ENCODE data around the gene TSPAN4.
A peak's percentile ranks its signal among the peaks of the same experiment; 100 is the strongest.

The TSPAN4 gene

DNA sequence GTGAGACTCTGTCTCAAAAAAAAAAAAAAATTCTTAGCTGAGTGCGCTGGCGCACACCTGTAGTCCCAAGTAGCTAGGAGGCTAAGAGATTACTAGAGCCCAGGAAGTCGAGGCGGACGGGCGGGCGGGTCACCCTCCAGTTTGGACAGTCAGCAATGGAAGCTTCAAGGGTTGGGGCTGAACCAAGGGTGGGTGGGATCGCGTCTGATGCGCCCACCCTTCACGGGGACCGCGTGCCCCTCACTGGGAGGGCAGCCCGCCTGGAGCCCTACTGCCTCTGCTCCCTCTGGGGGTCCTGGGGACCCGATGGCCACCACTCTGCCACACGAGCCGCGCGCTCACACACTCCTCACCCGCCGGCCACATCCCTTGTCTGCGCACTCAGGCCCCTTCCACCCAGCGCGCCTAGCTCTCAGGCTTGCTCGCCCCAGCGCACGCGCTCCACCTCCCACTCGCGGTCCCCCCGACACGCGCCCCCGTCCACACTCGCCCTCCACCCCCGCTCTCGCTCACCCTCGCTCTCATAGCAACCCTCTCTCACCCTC lies 67.5 kb downstream of the TSPAN4 start:
- Histone ChIP-seq H3K27me3 (ENCODE audit: control insufficient read depth in 1 of 2, insufficient read depth in 2 of 2, low read length in 2 of 2) (no peaks in the 10 kb centered on the region), H3K9ac (ENCODE audit: low read depth in 1 of 2, low read length in 2 of 2) (peak overlapping the region; percentile 63 to 74), H3K36me3 (ENCODE audit: control insufficient read depth in 1 of 2, insufficient read depth in 2 of 2, low read length in 2 of 2) (peaks cover 0 to 7% of the 10 kb centered on the region in 2 donors), H3K9me3 (ENCODE audit: control insufficient read depth in 1 of 2, low read length in 2 of 2) (no peaks in the 10 kb centered on the region), H3K27ac (ENCODE audit: low read depth, low read length) (no peak overlapping the region), H3K4me1 (ENCODE audit: control insufficient read depth in 1 of 2, insufficient read depth in 2 of 2, low read length in 2 of 2) (peaks cover 0 to 18% of the 10 kb centered on the region in 2 donors), H3K4me3 (ENCODE audit: low read depth in 1 of 2, low read length in 2 of 2) (peak overlapping the region; percentile 78 to 85)

DNA sequence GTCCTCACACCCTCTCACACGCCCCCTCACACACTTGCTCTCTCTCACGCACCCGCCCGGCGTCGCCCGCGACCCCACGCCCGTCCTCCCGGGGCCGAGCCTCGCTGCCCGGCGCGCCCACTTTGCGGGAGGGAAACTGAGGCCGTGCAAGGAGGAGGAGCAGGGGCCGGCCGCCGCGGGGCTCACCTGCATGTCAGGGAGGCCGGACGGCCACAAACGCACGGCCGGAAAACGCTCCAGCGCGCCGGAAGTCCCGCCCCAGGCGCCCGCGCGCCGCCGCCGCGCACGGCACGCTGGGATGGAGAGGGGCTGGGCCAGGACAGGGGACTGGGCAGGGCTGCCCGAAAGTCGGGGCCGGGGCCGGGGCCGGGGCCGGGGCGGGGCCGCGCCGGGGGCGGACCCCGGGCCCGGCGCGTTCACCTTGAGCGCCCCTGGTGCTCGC lies 68.0 kb downstream of the TSPAN4 start, which contains the start of gene CHID1:
Gene CHID1, minus strand, starts transcription at position 222 of the 442 bp plus-strand sequence. CDS start 5,994 bp downstream, outside the sequence.
- Histone ChIP-seq H3K27me3 (ENCODE audit: control insufficient read depth in 1 of 2, insufficient read depth in 2 of 2, low read length in 2 of 2) (no peaks in the 10 kb centered on the region), H3K27ac (ENCODE audit: low read depth, low read length) (peak within 1 kb of the TSS; percentile 75), H3K9ac (ENCODE audit: low read depth in 1 of 2, low read length in 2 of 2) (peak within 1 kb of the TSS; percentile 70 to 80), H3K4me3 (ENCODE audit: low read depth in 1 of 2, low read length in 2 of 2) (peak within 1 kb of the TSS; percentile 78 to 85), H3K4me1 (ENCODE audit: control insufficient read depth in 1 of 2, insufficient read depth in 2 of 2, low read length in 2 of 2) (peaks cover 0 to 18% of the 10 kb centered on the region in 2 donors), H3K9me3 (ENCODE audit: control insufficient read depth in 1 of 2, low read length in 2 of 2) (no peaks in the 10 kb centered on the region), H3K36me3 (ENCODE audit: control insufficient read depth in 1 of 2, insufficient read depth in 2 of 2, low read length in 2 of 2) (peaks cover 0 to 7% of the 10 kb centered on the region in 2 donors)

DNA sequence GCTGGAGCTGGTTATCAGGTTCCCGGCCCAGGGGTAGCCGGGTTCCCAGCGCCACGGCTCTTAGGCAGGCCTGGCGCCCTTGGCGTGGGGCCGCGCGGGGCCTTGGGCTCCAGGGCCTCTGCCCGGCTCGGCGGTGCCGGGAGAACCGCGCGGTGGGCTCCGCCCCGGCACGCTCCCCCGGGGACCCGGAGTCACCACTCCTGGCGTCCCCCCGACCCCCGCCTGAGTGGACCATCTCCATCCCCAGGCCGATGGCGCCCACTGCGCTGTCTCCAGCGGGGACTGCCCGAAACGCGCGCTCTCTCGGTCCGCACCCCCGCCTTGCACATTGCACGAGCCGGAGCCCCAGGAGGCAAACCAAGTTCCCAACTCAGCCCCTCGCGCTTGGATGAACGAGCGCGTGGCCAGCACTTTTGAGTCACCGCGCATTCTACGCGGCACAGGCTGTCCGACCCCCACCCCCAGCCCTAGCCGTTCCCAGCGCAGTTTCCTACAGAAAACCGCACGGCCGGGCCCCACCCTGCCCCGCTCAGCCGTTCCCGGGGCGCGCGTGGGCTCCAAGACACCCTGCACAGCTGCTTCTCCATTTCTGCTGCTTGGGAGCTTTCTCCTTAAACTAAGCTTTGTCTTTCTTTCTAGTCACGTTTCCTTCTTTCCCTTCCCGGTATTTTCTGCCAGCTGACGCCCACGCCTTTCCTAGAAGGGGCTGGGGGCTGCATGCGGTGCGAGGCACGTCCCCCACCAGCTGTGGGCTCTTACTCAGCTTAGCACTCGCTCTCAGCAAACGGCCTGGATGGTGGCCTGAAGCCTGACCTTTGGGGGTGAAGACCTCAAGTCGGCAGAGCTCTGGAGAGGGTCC lies 68.6 kb downstream of the TSPAN4 start:
- peak overlapping the region; percentile 70 to 80 for H3K9ac ChIP-seq (ENCODE audit: low read depth in 1 of 2, low read length in 2 of 2)
- H3K9me3 ChIP-seq (ENCODE audit: control insufficient read depth in 1 of 2, low read length in 2 of 2): no peaks in the 10 kb centered on the region
- peaks cover 0 to 18% of the 10 kb centered on the region in 2 donors for H3K4me1 ChIP-seq (ENCODE audit: control insufficient read depth in 1 of 2, insufficient read depth in 2 of 2, low read length in 2 of 2)
- H3K27ac ChIP-seq (ENCODE audit: low read depth, low read length): peak overlapping the region; percentile 75
- H3K27me3 ChIP-seq (ENCODE audit: control insufficient read depth in 1 of 2, insufficient read depth in 2 of 2, low read length in 2 of 2): no peaks in the 10 kb centered on the region
- peak overlapping the region; percentile 72 to 80 for H3K4me3 ChIP-seq (ENCODE audit: low read depth in 1 of 2, low read length in 2 of 2)
- peaks cover 0 to 7% of the 10 kb centered on the region in 2 donors for H3K36me3 ChIP-seq (ENCODE audit: control insufficient read depth in 1 of 2, insufficient read depth in 2 of 2, low read length in 2 of 2)

DNA sequence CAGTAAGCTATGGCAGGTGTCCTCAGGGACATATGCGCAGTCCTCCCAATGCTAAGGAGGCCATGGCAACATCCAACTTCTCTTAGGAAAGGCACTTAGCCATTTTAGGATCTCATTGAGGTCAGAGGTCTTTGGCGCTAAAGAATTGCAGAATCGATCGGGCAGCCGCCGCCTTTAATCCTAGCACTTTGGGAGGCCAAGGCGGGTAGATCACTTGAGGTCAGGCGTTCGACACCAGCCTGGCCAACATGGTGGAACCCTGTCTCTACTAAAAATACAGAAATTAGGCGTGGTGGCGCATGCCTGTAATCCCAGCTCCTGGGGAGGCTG lies 69.2 kb downstream of the TSPAN4 start:
- H3K4me1 ChIP-seq (ENCODE audit: control insufficient read depth in 1 of 2, insufficient read depth in 2 of 2, low read length in 2 of 2): peaks cover 0 to 18% of the 10 kb centered on the region in 2 donors
- no peaks in the 10 kb centered on the region for H3K9me3 ChIP-seq (ENCODE audit: control insufficient read depth in 1 of 2, low read length in 2 of 2)
- H3K36me3 ChIP-seq (ENCODE audit: control insufficient read depth in 1 of 2, insufficient read depth in 2 of 2, low read length in 2 of 2): peaks cover 0 to 7% of the 10 kb centered on the region in 2 donors
- peak overlapping the region in 1 of 2 donors; percentile 70 for H3K9ac ChIP-seq (ENCODE audit: low read depth in 1 of 2, low read length in 2 of 2)
- no peak overlapping the region for H3K27ac ChIP-seq (ENCODE audit: low read depth, low read length)
- peak overlapping the region; percentile 72 to 80 for H3K4me3 ChIP-seq (ENCODE audit: low read depth in 1 of 2, low read length in 2 of 2)
- H3K27me3 ChIP-seq (ENCODE audit: control insufficient read depth in 1 of 2, insufficient read depth in 2 of 2, low read length in 2 of 2): no peaks in the 10 kb centered on the region

DNA sequence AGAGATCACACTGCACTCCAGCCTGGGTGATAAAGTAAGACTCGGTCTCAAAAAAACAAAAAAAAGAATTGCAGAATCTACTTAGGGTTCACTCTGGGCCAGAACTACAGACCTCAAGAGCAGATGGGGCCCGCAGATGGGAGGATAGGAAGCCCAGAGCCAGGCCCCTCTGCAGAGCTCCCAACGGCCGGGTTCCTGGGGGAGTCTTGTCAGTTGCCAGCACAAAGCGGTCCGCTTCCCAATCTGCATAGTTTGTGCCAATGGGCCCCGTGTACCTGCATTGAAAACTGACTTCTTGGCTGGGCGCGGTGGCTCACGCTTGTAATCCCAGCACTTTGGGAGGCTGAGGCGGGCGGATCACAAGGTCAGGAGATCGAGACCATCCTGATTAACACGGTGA lies 69.6 kb downstream of the TSPAN4 start:
- peaks cover 0 to 7% of the 10 kb centered on the region in 2 donors for H3K36me3 ChIP-seq (ENCODE audit: control insufficient read depth in 1 of 2, insufficient read depth in 2 of 2, low read length in 2 of 2)
- H3K27me3 ChIP-seq (ENCODE audit: control insufficient read depth in 1 of 2, insufficient read depth in 2 of 2, low read length in 2 of 2): no peaks in the 10 kb centered on the region
- no peaks in the 10 kb centered on the region for H3K9me3 ChIP-seq (ENCODE audit: control insufficient read depth in 1 of 2, low read length in 2 of 2)
- H3K4me3 ChIP-seq (ENCODE audit: low read depth in 1 of 2, low read length in 2 of 2): no peak overlapping the region
- no peak overlapping the region for H3K9ac ChIP-seq (ENCODE audit: low read depth in 1 of 2, low read length in 2 of 2)
- no peak overlapping the region for H3K27ac ChIP-seq (ENCODE audit: low read depth, low read length)
- peaks cover 0 to 18% of the 10 kb centered on the region in 2 donors for H3K4me1 ChIP-seq (ENCODE audit: control insufficient read depth in 1 of 2, insufficient read depth in 2 of 2, low read length in 2 of 2)

DNA sequence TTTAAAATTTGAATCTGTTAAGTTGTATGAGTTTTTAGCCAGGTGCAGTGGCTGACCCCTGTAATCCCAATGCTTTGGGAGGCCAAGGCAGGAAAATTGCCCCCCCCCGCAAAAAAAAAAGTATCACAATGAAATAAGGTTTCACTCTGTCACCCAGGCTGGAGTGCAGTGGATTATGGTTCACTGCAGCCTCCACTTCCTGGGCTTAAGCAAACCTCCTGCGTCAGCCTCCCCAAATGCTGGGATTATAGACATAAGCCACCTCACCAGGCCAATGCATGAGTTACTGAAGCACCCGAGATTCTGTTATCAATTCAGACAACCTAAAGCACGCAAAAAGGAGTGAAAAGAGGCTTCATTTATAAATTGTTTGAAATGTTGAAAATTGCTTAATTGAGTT lies 70.4 kb downstream of the TSPAN4 start:
- Histone ChIP-seq H3K9ac (ENCODE audit: low read depth in 1 of 2, low read length in 2 of 2) (no peak overlapping the region), H3K4me3 (ENCODE audit: low read depth in 1 of 2, low read length in 2 of 2) (no peak overlapping the region), H3K27ac (ENCODE audit: low read depth, low read length) (no peak overlapping the region), H3K4me1 (ENCODE audit: control insufficient read depth in 1 of 2, insufficient read depth in 2 of 2, low read length in 2 of 2) (peaks cover 0 to 18% of the 10 kb centered on the region in 2 donors), H3K9me3 (ENCODE audit: control insufficient read depth in 1 of 2, low read length in 2 of 2) (no peaks in the 10 kb centered on the region), H3K27me3 (ENCODE audit: control insufficient read depth in 1 of 2, insufficient read depth in 2 of 2, low read length in 2 of 2) (no peaks in the 10 kb centered on the region), H3K36me3 (ENCODE audit: control insufficient read depth in 1 of 2, insufficient read depth in 2 of 2, low read length in 2 of 2) (peaks cover 0 to 7% of the 10 kb centered on the region in 2 donors)

DNA sequence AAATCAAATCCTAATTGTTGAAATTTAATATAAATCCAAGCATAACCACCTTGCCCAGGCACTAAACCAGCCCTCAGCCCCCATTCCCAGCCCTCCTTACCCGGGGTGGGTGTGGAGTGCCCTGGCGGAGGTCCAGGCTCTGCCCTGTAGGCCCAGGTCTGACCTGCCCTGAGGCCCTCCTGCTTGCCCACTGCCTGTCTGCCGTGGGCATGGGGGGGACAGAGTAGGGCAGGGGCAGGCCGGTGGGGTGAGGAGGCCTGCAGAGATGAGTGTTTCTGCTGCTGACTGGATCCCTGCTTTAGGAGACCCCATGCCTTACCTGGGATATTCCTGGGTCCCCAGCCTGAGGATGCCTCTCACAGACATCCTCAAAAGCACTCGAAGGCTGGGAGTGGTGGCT lies 71.6 kb downstream of the TSPAN4 start:
- Histone ChIP-seq H3K4me1 (ENCODE audit: control insufficient read depth in 1 of 2, insufficient read depth in 2 of 2, low read length in 2 of 2) (peaks cover 0 to 18% of the 10 kb centered on the region in 2 donors), H3K9me3 (ENCODE audit: control insufficient read depth in 1 of 2, low read length in 2 of 2) (no peaks in the 10 kb centered on the region), H3K4me3 (ENCODE audit: low read depth in 1 of 2, low read length in 2 of 2) (no peak overlapping the region), H3K27me3 (ENCODE audit: control insufficient read depth in 1 of 2, insufficient read depth in 2 of 2, low read length in 2 of 2) (no peaks in the 10 kb centered on the region), H3K27ac (ENCODE audit: low read depth, low read length) (no peak overlapping the region), H3K9ac (ENCODE audit: low read depth in 1 of 2, low read length in 2 of 2) (no peak overlapping the region), H3K36me3 (ENCODE audit: control insufficient read depth in 1 of 2, insufficient read depth in 2 of 2, low read length in 2 of 2) (peaks cover 0 to under 1% of the 10 kb centered on the region in 2 donors)

DNA sequence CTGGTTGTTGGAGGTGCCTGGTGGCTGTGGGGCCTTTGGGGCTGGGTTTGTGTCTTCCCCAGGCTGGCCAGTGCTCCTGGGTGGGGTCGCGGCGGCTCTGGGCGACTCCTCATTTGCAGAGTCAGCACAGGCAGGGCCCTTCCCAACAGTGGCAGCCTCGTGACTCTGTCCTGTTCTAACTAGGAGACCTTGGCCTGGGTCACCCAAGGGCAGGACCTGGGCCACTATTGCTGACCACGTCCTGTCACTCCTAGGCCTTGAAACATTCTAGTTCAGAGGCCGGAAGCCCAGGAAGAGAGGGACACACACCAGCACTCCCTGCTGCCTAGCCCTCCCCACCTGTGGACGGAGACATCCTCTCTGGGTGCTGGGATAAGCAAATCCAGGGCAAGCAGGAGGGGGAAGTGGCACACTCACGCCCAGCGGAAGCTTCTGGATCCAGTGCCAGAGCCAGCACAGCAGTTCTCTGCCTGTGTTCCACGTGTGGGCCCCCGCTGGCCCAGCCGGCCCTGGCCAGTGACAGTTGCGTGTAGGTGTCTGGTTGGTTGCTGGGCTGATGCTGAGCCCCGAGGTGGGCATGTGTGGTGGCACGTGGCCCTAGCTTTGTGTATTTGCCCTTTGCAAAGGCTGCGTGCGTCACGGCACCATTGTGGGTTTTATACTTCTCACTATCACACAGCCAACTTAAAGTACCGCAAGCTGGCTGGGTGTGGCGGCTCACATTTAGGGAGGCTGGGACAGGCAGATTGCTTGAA lies 72.3 kb downstream of the TSPAN4 start:
- Histone ChIP-seq H3K4me1 (ENCODE audit: control insufficient read depth in 1 of 2, insufficient read depth in 2 of 2, low read length in 2 of 2) (peaks cover 0 to 11% of the 10 kb centered on the region in 2 donors), H3K9ac (ENCODE audit: low read depth in 1 of 2, low read length in 2 of 2) (no peak overlapping the region), H3K27ac (ENCODE audit: low read depth, low read length) (no peak overlapping the region), H3K27me3 (ENCODE audit: control insufficient read depth in 1 of 2, insufficient read depth in 2 of 2, low read length in 2 of 2) (no peaks in the 10 kb centered on the region), H3K4me3 (ENCODE audit: low read depth in 1 of 2, low read length in 2 of 2) (no peak overlapping the region), H3K36me3 (ENCODE audit: control insufficient read depth in 1 of 2, insufficient read depth in 2 of 2, low read length in 2 of 2) (no peaks in the 10 kb centered on the region), H3K9me3 (ENCODE audit: control insufficient read depth in 1 of 2, low read length in 2 of 2) (no peaks in the 10 kb centered on the region)
